Left lung (tissue), 10 donors: Measurements from ENCODE around the gene NPHP4. TPM values are rescaled to one million over a fixed set of nuclear protein-coding genes. Genes with fewer than 3 reads are reported as not detected.

Experiments
- ATAC-seq: fragments of 200-7000 bp; cut with Tn5 transposase; one replicate; pipeline ENCODE4 v1.9.1; 2020; ENCODE audit warnings: moderate library complexity
- DNase-seq, 4 donors: peaks; one replicate each; pipeline ENCODE4 v3.0.0-alpha.2; 2013 to 2020
- H3K27ac ChIP-seq, 2 donors: fragments of 200-600 bp; sonication (generic) in 1 of 2; one replicate each; pipeline versions ENCODE4 v1.5.0 to v1.8.0; 2020 to 2021
- H3K27me3 ChIP-seq, 2 donors: fragments of 200-600 bp; sonication (generic) in 1 of 2; one replicate each; pipeline versions ENCODE4 v1.5.0 to v1.8.0; 2020 to 2021
- H3K36me3 ChIP-seq, 2 donors: fragments of 200-600 bp; sonication (generic) in 1 of 2; one replicate each; pipeline versions ENCODE4 v1.5.0 to v1.8.0; 2020 to 2021
- H3K4me1 ChIP-seq, 2 donors: fragments of 200-600 bp; one replicate each; pipeline ENCODE4 v1.8.0; 2021
- H3K4me3 ChIP-seq, 2 donors: fragments of 200-600 bp; sonication (generic) in 1 of 2; one replicate each; pipeline versions ENCODE4 v1.5.0 to v1.8.0; 2020 to 2021; ENCODE audit warnings: mild to moderate bottlenecking in 1 of 2
- H3K9me3 ChIP-seq, 2 donors: fragments of 200-600 bp; sonication (generic) in 1 of 2; one replicate each; pipeline versions ENCODE4 v1.5.0 to v1.8.0; 2020 to 2021
- intact Hi-C, 2 donors: fragments of 100-400 bp; cut with DNase I; formaldehyde crosslinking; loops; one replicate each; pipeline versions ENCODE4 v1.11.2 to v1.14.2; 2022
- polyA plus RNA-seq, 6 donors: library from polyadenylated mRNA; unstranded; fragments of 120-200 nt; gene quantifications; one replicate each; pipeline ENCODE4 v1.2.1, GENCODE V29; 2013; ENCODE audit not compliant: insufficient read length in 6 of 6
- total RNA-seq, 2 donors: library from RNA; stranded (reverse); fragmentation: NEBNext Ultra II Directional; extraction: Animal tissue kit (Norgen Biotek cat#: 25700); gene quantifications; one replicate each; pipeline ENCODE4 v1.2.1, GENCODE V29; 2021
- TF ChIP-seq, protein P1 (sequence below), 2 donors: fragments of 200-600 bp; sonication (generic) in 1 of 2; IDR thresholded peaks; one replicate each; pipeline versions ENCODE4 v1.5.0 to v1.8.0; 2021; ENCODE audit warnings: antibody characterized with exemption in 2 of 2
- donor health status: DM: no; HTN: yes; CAD: no.
- donor health status: DM: no; HTN: no; CAD: no.

The NPHP4 gene
- total and polyA plus RNA-seq, 8 donors, result 9.4 to 16.4 (median 10.2) TPM

DNA sequence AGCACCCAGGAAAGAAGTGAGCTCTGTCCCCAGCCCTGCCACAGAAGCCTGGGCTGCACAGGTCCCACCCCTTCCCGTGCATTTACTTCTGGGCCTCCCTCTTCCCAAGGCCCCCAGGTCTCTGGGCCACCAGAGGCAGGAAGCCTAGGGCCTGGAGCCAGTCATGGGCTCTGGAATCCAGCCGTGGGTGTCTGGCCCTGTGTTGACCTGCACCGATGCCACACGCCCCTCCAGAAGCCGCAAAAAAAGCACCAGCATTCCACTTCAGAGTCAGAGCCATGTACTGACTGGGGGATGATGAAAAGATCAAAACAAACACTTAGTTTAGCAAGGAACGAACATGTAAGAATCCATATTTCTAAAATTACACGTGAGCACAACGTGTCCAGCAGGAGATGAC is 141.7 kb downstream of the NPHP4 start:
- Histone ChIP-seq H3K27ac (no peak overlapping the region), H3K4me3 (no peak overlapping the region), H3K4me1 (no peaks in the 10 kb centered on the region), H3K36me3 (no peaks in the 10 kb centered on the region), H3K9me3 (no peaks in the 10 kb centered on the region), H3K27me3 (peaks cover 0 to 46% of the 10 kb centered on the region in 2 donors)
- DNase-seq (no peak), ATAC-seq (no peak)
- TF ChIP-seq, protein P1, sequence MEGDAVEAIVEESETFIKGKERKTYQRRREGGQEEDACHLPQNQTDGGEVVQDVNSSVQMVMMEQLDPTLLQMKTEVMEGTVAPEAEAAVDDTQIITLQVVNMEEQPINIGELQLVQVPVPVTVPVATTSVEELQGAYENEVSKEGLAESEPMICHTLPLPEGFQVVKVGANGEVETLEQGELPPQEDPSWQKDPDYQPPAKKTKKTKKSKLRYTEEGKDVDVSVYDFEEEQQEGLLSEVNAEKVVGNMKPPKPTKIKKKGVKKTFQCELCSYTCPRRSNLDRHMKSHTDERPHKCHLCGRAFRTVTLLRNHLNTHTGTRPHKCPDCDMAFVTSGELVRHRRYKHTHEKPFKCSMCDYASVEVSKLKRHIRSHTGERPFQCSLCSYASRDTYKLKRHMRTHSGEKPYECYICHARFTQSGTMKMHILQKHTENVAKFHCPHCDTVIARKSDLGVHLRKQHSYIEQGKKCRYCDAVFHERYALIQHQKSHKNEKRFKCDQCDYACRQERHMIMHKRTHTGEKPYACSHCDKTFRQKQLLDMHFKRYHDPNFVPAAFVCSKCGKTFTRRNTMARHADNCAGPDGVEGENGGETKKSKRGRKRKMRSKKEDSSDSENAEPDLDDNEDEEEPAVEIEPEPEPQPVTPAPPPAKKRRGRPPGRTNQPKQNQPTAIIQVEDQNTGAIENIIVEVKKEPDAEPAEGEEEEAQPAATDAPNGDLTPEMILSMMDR (IDR thresholded peaks at IDR 0.05), result no peak
- intact Hi-C loops, result no loop called here

- no peak for ATAC-seq
- Histone ChIP-seq H3K4me3 (no peak overlapping the region), H3K4me1 (no peaks in the 10 kb centered on the region), H3K27ac (no peak overlapping the region), H3K36me3 (no peaks in the 10 kb centered on the region), H3K27me3 (peaks cover 0 to 55% of the 10 kb centered on the region in 2 donors), H3K9me3 (no peaks in the 10 kb centered on the region)
- DNase-seq, result no peak
- intact Hi-C loops, result no loop called here
- TF ChIP-seq, protein P1 (IDR thresholded peaks at IDR 0.05), result no peak
Observed at GRCh38 chr1:5849550-5849949, 142.7 kb downstream of the NPHP4 start.

DNA sequence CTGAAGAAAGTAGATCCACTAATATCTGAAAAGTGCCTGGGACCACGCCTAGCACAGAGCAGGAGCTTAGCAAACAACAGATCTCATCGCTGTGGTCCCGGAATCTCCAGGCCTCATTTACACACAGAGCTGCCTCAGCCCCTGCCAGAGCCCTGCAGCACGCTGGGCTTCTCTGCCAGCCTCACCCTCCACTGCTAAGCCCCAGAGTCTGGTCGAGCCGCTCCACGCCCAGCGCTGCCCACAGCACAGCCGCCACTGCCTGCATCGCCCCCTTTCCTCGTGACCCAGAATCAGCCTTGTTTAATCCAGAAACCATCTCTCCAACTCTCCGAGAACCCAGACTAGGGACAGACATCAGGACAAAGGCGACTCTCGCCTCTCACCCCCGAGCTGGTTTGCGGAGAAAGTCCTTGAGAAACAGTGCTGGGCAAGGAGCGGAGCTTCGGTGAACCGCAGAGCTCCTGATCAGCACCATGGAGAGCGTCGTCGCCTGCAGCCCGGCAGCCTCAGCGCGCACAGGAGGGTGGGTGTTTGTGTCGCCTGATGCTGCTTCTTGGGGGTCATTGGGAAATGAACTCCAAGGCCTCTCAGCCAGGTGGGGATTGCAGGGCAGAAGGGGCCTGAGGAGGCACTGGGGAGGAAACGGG is 145.1 kb downstream of the NPHP4 start:
- ATAC-seq (peak; percentile 62), DNase-seq (peak in 3 of 4 donors; percentile 49 to 59 (median 58))
- Histone ChIP-seq H3K27me3 (peaks cover 0 to 67% of the 10 kb centered on the region in 2 donors), H3K4me3 (no peak overlapping the region), H3K4me1 (no peaks in the 10 kb centered on the region), H3K36me3 (no peaks in the 10 kb centered on the region), H3K27ac (no peak overlapping the region), H3K9me3 (no peaks in the 10 kb centered on the region)
- TF ChIP-seq, protein P1 (IDR thresholded peaks at IDR 0.05), result no peak
- intact Hi-C loops, result no loop called here

DNA sequence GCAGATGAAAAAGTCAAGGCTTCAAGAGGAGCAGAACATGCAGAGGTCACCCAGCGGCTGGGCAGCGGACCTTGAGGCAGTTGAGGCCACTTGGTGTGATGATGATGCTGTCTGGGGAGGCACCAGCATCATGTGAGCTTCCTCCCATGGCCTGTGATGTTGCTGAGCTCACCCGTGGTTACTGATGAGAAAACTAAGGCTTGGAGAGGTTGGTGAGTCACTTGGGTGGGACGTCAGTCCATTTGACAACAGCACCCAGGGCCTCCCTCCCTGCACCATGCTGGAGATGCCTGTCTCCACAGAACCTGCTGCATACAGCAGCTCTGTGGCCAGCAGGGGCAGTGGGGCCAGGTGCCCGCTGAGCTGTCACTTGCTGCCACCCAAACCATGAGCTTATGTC is 146.8 kb downstream of the NPHP4 start:
- DNase-seq (no peak), ATAC-seq (no peak)
- Histone ChIP-seq H3K36me3 (no peaks in the 10 kb centered on the region), H3K4me3 (no peak overlapping the region), H3K4me1 (no peaks in the 10 kb centered on the region), H3K27me3 (peaks cover 0 to 78% of the 10 kb centered on the region in 2 donors), H3K27ac (no peak overlapping the region), H3K9me3 (no peaks in the 10 kb centered on the region)
- TF ChIP-seq, protein P1 (IDR thresholded peaks at IDR 0.05), result no peak
- intact Hi-C loops, result no loop called here

DNA sequence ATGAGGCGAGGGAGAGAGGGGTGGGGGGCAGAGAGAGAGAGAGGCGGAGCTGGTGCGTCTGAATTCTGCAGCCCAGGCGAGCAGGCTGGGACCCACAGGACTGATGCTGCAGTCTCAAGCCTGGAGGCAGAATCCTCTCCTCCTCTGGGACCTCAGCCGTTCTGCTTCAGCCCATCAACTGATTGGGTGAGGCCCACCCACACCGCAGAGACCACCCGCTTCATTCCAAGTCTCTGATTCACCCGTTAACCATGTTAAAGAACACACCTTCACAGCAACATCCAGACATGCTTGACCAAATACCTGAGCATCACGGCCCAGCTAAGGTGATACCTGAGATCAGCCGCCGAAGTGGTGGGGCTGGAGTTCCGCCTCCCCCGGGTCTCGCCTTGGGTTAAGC is 147.8 kb downstream of the NPHP4 start:
- ATAC-seq, result no peak
- H3K4me3 ChIP-seq, result no peak overlapping the region
- TF ChIP-seq, protein P1 (IDR thresholded peaks at IDR 0.05), result no peak
- peaks cover 0 to 84% of the 10 kb centered on the region in 2 donors for H3K27me3 ChIP-seq
- H3K4me1 ChIP-seq, result no peaks in the 10 kb centered on the region
- no peak overlapping the region for H3K27ac ChIP-seq
- no peaks in the 10 kb centered on the region for H3K9me3 ChIP-seq
- H3K36me3 ChIP-seq, result no peaks in the 10 kb centered on the region
- no peak for DNase-seq
- intact Hi-C loops, result no loop called here
